Ectodermal cell (in vitro differentiated cells): ENCODE results near the gene CEP131.

Experiments
- H3K27ac ChIP-seq: 2 replicates; pipeline ENCODE4 v1.7.0; 2013; ENCODE audit warnings: mild to moderate bottlenecking, low read depth, low read length; ENCODE audit not compliant: insufficient read depth, poor library complexity, severe bottlenecking
- H3K27me3 ChIP-seq: 2 replicates; pipeline ENCODE4 v1.7.0; 2013; ENCODE audit warnings: mild to moderate bottlenecking, low read length; ENCODE audit not compliant: insufficient read depth, control insufficient read depth, poor library complexity, severe bottlenecking
- H3K36me3 ChIP-seq: one replicate; pipeline ENCODE4 v1.7.0; 2013; ENCODE audit warnings: low read length; ENCODE audit not compliant: control insufficient read depth, insufficient read depth
- H3K4me1 ChIP-seq: one replicate; pipeline ENCODE4 v1.7.0; 2013; ENCODE audit warnings: low read length; ENCODE audit not compliant: control insufficient read depth, insufficient read depth
- H3K4me3 ChIP-seq: 2 replicates; pipeline ENCODE4 v1.7.0; 2013; ENCODE audit warnings: low read depth, low read length, control low read depth; ENCODE audit not compliant: insufficient read depth
- H3K9me3 ChIP-seq: 2 replicates; pipeline ENCODE4 v1.7.0; 2013; ENCODE audit warnings: mild to moderate bottlenecking, low read length, moderate library complexity; ENCODE audit not compliant: control insufficient read depth
- WGBS, 2 experiments: methylation state at CpG; one replicate each; pipeline ENCODE4 v1.1.7; 2013; ENCODE audit warnings: missing lambda C conversion rate in 2 of 2; 5-methylcytosine and 5-hydroxymethylcytosine counted together

Gene CEP131

GRCh38 chr17:81179220-81179619 is 43.5 kb downstream of the CEP131 start:
- Histone ChIP-seq H3K27me3 (no peaks in the 10 kb centered on the region), H3K36me3 (no peaks in the 10 kb centered on the region), H3K4me1 (no peaks in the 10 kb centered on the region), H3K9me3 (no peaks in the 10 kb centered on the region), H3K27ac (no peak overlapping the region), H3K4me3 (no peak overlapping the region)
- 91 to 95% methylated on average over 9 of the region's 9 CpGs for WGBS, 2 experiments

- H3K4me3 ChIP-seq = no peak overlapping the region
- no peaks in the 10 kb centered on the region for H3K27me3 ChIP-seq
- no peaks in the 10 kb centered on the region for H3K36me3 ChIP-seq
- 90 to 91% methylated on average over 25 of the region's 25 CpGs for WGBS, 2 experiments
- no peaks in the 10 kb centered on the region for H3K4me1 ChIP-seq
- no peak overlapping the region for H3K27ac ChIP-seq
- no peaks in the 10 kb centered on the region for H3K9me3 ChIP-seq
Measured at GRCh38 chr17:81178136-81179091, 44.4 kb downstream of the CEP131 start.

- WGBS, 2 experiments = 94 to 99% methylated on average over 7 of the region's 7 CpGs
- H3K27ac ChIP-seq = no peak overlapping the region
Measured at GRCh38 chr17:81176666-81177065, 46.1 kb downstream of the CEP131 start.

GRCh38 chr17:81173762-81174155 is 49.0 kb downstream of the CEP131 start:
- Histone ChIP-seq H3K27ac (no peak overlapping the region), H3K9me3 (no peaks in the 10 kb centered on the region), H3K4me1 (no peaks in the 10 kb centered on the region), H3K4me3 (no peak overlapping the region), H3K27me3 (no peaks in the 10 kb centered on the region), H3K36me3 (no peaks in the 10 kb centered on the region)
- WGBS, 2 experiments = 83 to 92% methylated on average over 1 of the region's 1 CpG

More at GRCh38 chr17:81176666-81177065, 46.1 kb downstream of the CEP131 start:
- Histone ChIP-seq H3K9me3 (no peaks in the 10 kb centered on the region), H3K27me3 (no peaks in the 10 kb centered on the region), H3K4me3 (no peak overlapping the region), H3K4me1 (no peaks in the 10 kb centered on the region), H3K36me3 (no peaks in the 10 kb centered on the region)

GRCh38 chr17:81173052-81173761 is 49.6 kb downstream of the CEP131 start:
- Histone ChIP-seq H3K27me3 (no peaks in the 10 kb centered on the region), H3K4me3 (no peak overlapping the region), H3K4me1 (no peaks in the 10 kb centered on the region), H3K36me3 (no peaks in the 10 kb centered on the region), H3K27ac (no peak overlapping the region), H3K9me3 (no peaks in the 10 kb centered on the region)
- 93 to 94% methylated on average over 11 of the region's 11 CpGs for WGBS, 2 experiments

GRCh38 chr17:81171941-81172340 is 50.8 kb downstream of the CEP131 start:
- Histone ChIP-seq H3K36me3 (no peaks in the 10 kb centered on the region), H3K27ac (no peak overlapping the region), H3K27me3 (peaks cover 5% of the 10 kb centered on the region), H3K4me1 (no peaks in the 10 kb centered on the region), H3K9me3 (no peaks in the 10 kb centered on the region), H3K4me3 (no peak overlapping the region)
- 94 to 97% methylated on average over 8 of the region's 8 CpGs for WGBS, 2 experiments

GRCh38 chr17:81170727-81171494 is 51.9 kb downstream of the CEP131 start:
- Histone ChIP-seq H3K4me1 (no peaks in the 10 kb centered on the region), H3K27ac (no peak overlapping the region), H3K36me3 (no peaks in the 10 kb centered on the region), H3K27me3 (peaks cover 9% of the 10 kb centered on the region), H3K9me3 (no peaks in the 10 kb centered on the region), H3K4me3 (no peak overlapping the region)
- WGBS, 2 experiments = 91 to 93% methylated on average over 15 of the region's 15 CpGs

- Histone ChIP-seq H3K4me3 (no peak overlapping the region), H3K27ac (no peak overlapping the region), H3K36me3 (no peaks in the 10 kb centered on the region), H3K4me1 (peaks cover 9% of the 10 kb centered on the region), H3K27me3 (peaks cover 9% of the 10 kb centered on the region), H3K9me3 (no peaks in the 10 kb centered on the region)
- WGBS, 2 experiments = 95% methylated on average over 3 of the region's 3 CpGs
Measured at GRCh38 chr17:81169870-81170309, 52.9 kb downstream of the CEP131 start.

GRCh38 chr17:81167638-81168037 is 55.1 kb downstream of the CEP131 start:
- Histone ChIP-seq H3K36me3 (no peaks in the 10 kb centered on the region), H3K27me3 (peaks cover 9% of the 10 kb centered on the region), H3K27ac (no peak overlapping the region), H3K9me3 (no peaks in the 10 kb centered on the region), H3K4me1 (peaks cover 14% of the 10 kb centered on the region), H3K4me3 (no peak overlapping the region)
- WGBS, 2 experiments = 93 to 95% methylated on average over 7 of the region's 7 CpGs

- H3K27ac ChIP-seq = no peak overlapping the region
- H3K4me3 ChIP-seq = no peak overlapping the region
- 91 to 93% methylated on average over 4 of the region's 4 CpGs for WGBS, 2 experiments
- no peaks in the 10 kb centered on the region for H3K9me3 ChIP-seq
- no peaks in the 10 kb centered on the region for H3K36me3 ChIP-seq
- peaks cover 14% of the 10 kb centered on the region for H3K4me1 ChIP-seq
- H3K27me3 ChIP-seq = peaks cover 9% of the 10 kb centered on the region
Measured at GRCh38 chr17:81167194-81167524, 55.6 kb downstream of the CEP131 start.
